Uterus (tissue), 4 donors: Measurements from ENCODE around the gene SLC9A8. TPM values are rescaled to one million over a fixed set of nuclear protein-coding genes. Genes with fewer than 3 reads are reported as not detected.
A peak's percentile ranks its signal among the peaks of the same experiment; 100 is the strongest.

Experiments
- DNase-seq, 2 donors: peaks; one replicate each; pipeline ENCODE4 v3.0.0-alpha.2; 2019 to 2020
- H3K27ac ChIP-seq, 2 donors: fragments of 200-600 bp; sonication (generic); 1 replicate in 1 of 2; 2 replicates in 1 of 2; pipeline ENCODE4 v1.5.1; 2016 to 2018
- H3K27me3 ChIP-seq, 2 donors: fragments of 200-600 bp; sonication (generic); one replicate each; pipeline ENCODE4 v1.5.1; 2018 to 2019; ENCODE audit warnings: control low read depth in 1 of 2
- H3K36me3 ChIP-seq, 2 donors: fragments of 200-600 bp; sonication (generic); one replicate each; pipeline ENCODE4 v1.5.1; 2019; ENCODE audit warnings: control low read depth in 1 of 2
- H3K4me1 ChIP-seq, 2 donors: fragments of 200-600 bp; sonication (generic); one replicate each; pipeline ENCODE4 v1.5.1; 2018 to 2019; ENCODE audit warnings: control low read depth in 1 of 2
- H3K4me3 ChIP-seq, 2 donors: fragments of 200-600 bp; sonication (generic); 1 replicate in 1 of 2; 2 replicates in 1 of 2; pipeline ENCODE4 v1.5.1; 2018 to 2019; ENCODE audit warnings: mild to moderate bottlenecking in 1 of 2
- H3K9me3 ChIP-seq, 2 donors: fragments of 200-600 bp; sonication (generic); one replicate each; pipeline ENCODE4 v1.5.1; 2019; ENCODE audit warnings: control low read depth in 1 of 2
- CTCF ChIP-seq, 4 experiments: fragments of 200-600 bp in 2 of 4; fragments of 450-650 bp in 2 of 4; sonication (generic) in 2 of 4; IDR thresholded peaks; one replicate each; pipeline ENCODE4 v1.5.1; 2016 to 2019; ENCODE audit warnings: antibody characterized with exemption in 4 of 4, mild to moderate bottlenecking in 2 of 4, moderate library complexity in 1 of 4
- POLR2A ChIP-seq, 2 donors: fragments of 450-650 bp; IDR thresholded peaks; one replicate each; pipeline ENCODE4 v1.6.1; 2016; ENCODE audit warnings: antibody characterized with exemption in 2 of 2, mild to moderate bottlenecking in 1 of 2, moderate library complexity in 1 of 2
- intact Hi-C: fragments of 100-400 bp; cut with DNase I; formaldehyde crosslinking; loops from one replicate; pipeline ENCODE4 v1.15.1; 2023; ENCODE audit warnings: low total_unique reads
- total RNA-seq, 4 donors: library from RNA; depleted of rRNA in 3 of 4; stranded (reverse); fragments of >200 nt in 3 of 4; gene quantifications; one replicate each; pipeline versions ENCODE4 v1.1.0 to v1.2.4, GENCODE V29; 2014 to 2023
- donor health status: DM: yes; HTN: yes; CAD: no.

SLC9A8 gene
- total RNA-seq, 4 donors from 2014 or later, result 1.3 to 12.8 (median 4.3) TPM

GRCh38 chr20:49843770-49844380 is 31.2 kb downstream of the SLC9A8 start:
- TF ChIP-seq POLR2A (IDR thresholded peaks at IDR 0.05), result no peak
- no peak for TF ChIP-seq CTCF (IDR thresholded peaks at IDR 0.05)
- Histone ChIP-seq H3K27me3 (no peaks in the 10 kb centered on the region), H3K4me1 (no peaks in the 10 kb centered on the region), H3K4me3 (no peak overlapping the region), H3K9me3 (no peaks in the 10 kb centered on the region), H3K27ac (peak overlapping the region in 1 of 2 donors; percentile 49), H3K36me3 (no peaks in the 10 kb centered on the region)
- intact Hi-C loops, result no loop called here
- DNase-seq, result no peak

DNA sequence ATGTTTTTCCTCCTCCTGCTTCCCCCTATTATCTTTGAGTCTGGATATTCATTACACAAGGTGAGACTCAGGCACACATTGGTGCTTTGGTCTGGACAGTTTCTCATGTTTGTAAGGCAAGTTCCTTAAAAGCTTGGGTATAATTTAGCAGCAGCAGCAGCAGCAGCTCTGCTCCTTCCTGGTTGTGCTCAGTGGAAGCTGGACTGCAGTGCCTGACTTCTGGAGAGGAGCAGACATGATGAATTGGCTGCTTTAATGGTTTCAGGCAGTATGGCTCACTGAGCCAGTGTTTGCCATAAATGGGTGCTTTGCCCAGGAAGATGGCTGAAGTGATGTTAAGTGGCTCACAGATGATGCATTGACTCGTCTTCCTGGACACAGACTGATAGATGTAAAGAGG is 32.4 kb downstream of the SLC9A8 start:
- Histone ChIP-seq H3K27me3 (no peaks in the 10 kb centered on the region), H3K4me1 (no peaks in the 10 kb centered on the region), H3K27ac (no peak overlapping the region), H3K36me3 (no peaks in the 10 kb centered on the region), H3K4me3 (no peak overlapping the region), H3K9me3 (no peaks in the 10 kb centered on the region)
- DNase-seq, result no peak
- intact Hi-C loops, result loop anchor here (5.0 kb wide), 1 partner anchor 233 kb away; no protein-coding TSS in a partner anchor
- TF ChIP-seq CTCF (IDR thresholded peaks at IDR 0.05) (no peak), POLR2A (IDR thresholded peaks at IDR 0.05) (no peak)

GRCh38 chr20:49846206-49846807 is 33.7 kb downstream of the SLC9A8 start:
- peak in 1 of 2 donors; percentile 56 for DNase-seq

DNA sequence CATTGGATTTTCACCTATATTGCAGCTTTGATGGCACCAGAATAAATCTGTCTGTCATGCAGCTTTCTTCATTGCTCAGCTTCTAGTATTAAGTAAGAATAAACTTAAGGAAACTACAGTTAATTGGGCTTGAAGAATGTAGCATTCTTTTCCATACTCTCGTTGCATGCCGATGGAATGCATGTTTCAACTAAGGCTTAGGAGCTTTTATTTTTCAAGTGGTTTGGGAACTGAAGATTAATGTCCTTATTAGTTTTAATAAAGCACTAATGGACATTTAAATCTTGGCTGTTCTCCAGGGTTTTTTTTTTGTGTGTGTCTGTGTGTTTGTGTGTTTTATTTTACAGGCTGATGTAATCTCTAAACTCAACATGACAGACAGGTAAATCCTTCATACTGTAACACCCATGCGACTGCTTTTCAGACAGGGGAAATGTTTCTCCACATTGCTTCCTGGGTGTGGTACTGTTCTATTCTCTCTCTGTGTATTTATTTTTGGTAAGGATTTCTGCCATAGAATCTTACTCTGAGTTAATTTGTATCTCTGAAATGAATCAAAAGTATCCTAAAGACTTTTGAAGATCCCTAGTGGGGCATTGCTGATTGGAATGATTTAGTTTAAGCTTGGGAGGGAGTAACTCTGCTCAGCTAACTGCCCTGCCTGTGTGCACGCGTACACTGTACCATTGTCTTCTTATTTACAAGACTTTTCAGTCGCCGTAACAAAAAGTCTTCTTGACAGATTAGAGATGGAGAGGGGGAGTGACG is 38.0 kb downstream of the SLC9A8 start:
- no peak overlapping the region for H3K27ac ChIP-seq
- TF ChIP-seq CTCF (IDR thresholded peaks at IDR 0.05) (no peak), POLR2A (IDR thresholded peaks at IDR 0.05) (no peak)
- H3K9me3 ChIP-seq, result no peaks in the 10 kb centered on the region
- H3K27me3 ChIP-seq, result no peaks in the 10 kb centered on the region
- intact Hi-C loops, result no loop called here
- H3K4me1 ChIP-seq, result no peaks in the 10 kb centered on the region
- no peaks in the 10 kb centered on the region for H3K36me3 ChIP-seq
- DNase-seq, result no peak
- H3K4me3 ChIP-seq, result no peak overlapping the region

More at GRCh38 chr20:49846206-49846807, 33.7 kb downstream of the SLC9A8 start:
- intact Hi-C loops, result loop anchor here (5.0 kb wide), 1 partner anchor 234 kb away; no protein-coding TSS in a partner anchor
- no peaks in the 10 kb centered on the region for H3K27me3 ChIP-seq
- H3K9me3 ChIP-seq, result no peaks in the 10 kb centered on the region
- no peaks in the 10 kb centered on the region for H3K36me3 ChIP-seq
- no peak overlapping the region for H3K4me3 ChIP-seq
- no peak overlapping the region for H3K27ac ChIP-seq
- TF ChIP-seq POLR2A (IDR thresholded peaks at IDR 0.05), result no peak
- peak; percentile 50 to 76 (median 60) for TF ChIP-seq CTCF (IDR thresholded peaks at IDR 0.05)
- H3K4me1 ChIP-seq, result no peaks in the 10 kb centered on the region

DNA sequence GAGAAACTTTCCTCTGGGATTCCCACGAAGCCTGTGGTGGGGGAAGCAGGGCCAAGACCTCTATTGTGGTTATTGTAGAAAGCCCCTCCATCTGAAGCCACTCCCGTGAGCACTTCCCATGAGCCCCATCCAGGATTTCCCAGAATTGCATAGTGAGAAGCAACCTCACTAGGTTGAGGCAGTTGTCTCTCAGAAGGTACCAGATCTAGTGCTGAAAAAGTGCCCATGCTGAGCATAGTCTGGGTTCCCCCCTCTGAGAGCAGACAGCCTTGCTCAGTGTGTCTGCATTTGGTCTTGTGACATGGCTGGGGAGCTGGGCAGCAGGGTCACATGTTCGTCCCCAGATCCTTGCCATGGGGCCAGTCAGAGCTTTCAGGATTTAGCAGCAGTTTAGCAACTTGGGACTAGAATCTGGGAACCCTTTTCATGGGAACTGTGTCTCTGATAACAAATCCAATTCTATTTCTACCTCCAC is 38.6 kb downstream of the SLC9A8 start:
- DNase-seq, result no peak

More for the DNA sequence above, 38.6 kb downstream of the SLC9A8 start:
- H3K27me3 ChIP-seq, result no peaks in the 10 kb centered on the region
- no peaks in the 10 kb centered on the region for H3K36me3 ChIP-seq
- intact Hi-C loops, result no loop called here
- no peaks in the 10 kb centered on the region for H3K9me3 ChIP-seq
- no peak overlapping the region for H3K27ac ChIP-seq
- H3K4me3 ChIP-seq, result no peak overlapping the region
- H3K4me1 ChIP-seq, result no peaks in the 10 kb centered on the region
- no peak for TF ChIP-seq POLR2A (IDR thresholded peaks at IDR 0.05)
- no peak for TF ChIP-seq CTCF (IDR thresholded peaks at IDR 0.05)
